CD4-positive, alpha-beta T cell treated with Interferon alpha-2 for 1 hour (primary cell): ENCODE results near the gene CRB3.
"Not testable (repeated sequence)": the region's sequence is repeated elsewhere in the genome, so short reads cannot be mapped to it uniquely, and the experiment has no call there.

Experiments used
- DNase-seq, 2 donors: peaks; one replicate each; pipeline ENCODE4 v3.0.0-alpha.2; 2020 to 2022

The CRB3 gene, protein sequence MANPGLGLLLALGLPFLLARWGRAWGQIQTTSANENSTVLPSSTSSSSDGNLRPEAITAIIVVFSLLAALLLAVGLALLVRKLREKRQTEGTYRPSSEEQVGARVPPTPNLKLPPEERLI

DNA sequence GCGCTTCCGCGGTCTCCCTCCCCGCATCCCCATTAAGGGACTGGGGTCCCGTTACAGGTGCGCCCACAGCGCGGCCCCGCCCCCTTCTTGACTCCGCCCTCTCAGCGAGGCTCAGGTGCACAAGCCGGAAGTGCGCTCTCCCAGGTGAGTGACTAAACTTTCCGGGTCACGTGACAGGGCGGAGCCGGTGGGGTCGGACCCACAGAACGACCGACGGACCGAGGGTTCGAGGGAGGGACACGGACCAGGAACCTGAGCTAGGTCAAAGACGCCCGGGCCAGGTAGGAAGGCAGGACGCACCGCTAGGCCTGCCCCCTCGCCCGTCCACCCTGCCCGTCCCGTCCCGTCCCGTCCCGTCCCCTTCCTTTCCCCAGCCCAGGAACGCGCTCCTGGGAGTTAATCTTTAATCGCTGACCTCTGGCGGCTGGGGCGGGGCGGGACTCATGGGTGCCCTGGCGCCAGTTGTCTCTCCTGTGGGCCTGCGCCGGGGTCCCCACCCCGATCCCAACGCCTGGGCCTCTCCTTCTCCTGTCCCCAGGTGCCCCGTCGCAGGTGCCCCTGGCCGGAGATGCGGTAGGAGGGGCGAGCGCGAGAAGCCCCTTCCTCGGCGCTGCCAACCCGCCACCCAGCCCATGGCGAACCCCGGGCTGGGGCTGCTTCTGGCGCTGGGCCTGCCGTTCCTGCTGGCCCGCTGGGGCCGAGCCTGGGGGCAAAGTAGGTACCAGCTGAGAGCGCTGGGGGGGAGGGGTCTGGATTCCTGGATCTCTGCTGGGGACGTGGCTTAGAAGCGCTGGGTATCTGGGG, at the start of gene CRB3:
TSS of gene CRB3 (plus strand) at position 202 of the 804 bp plus-strand sequence. CDS start at position 633, 431 bp downstream.
- peak; percentile 52 to 68 for DNase-seq

DNA sequence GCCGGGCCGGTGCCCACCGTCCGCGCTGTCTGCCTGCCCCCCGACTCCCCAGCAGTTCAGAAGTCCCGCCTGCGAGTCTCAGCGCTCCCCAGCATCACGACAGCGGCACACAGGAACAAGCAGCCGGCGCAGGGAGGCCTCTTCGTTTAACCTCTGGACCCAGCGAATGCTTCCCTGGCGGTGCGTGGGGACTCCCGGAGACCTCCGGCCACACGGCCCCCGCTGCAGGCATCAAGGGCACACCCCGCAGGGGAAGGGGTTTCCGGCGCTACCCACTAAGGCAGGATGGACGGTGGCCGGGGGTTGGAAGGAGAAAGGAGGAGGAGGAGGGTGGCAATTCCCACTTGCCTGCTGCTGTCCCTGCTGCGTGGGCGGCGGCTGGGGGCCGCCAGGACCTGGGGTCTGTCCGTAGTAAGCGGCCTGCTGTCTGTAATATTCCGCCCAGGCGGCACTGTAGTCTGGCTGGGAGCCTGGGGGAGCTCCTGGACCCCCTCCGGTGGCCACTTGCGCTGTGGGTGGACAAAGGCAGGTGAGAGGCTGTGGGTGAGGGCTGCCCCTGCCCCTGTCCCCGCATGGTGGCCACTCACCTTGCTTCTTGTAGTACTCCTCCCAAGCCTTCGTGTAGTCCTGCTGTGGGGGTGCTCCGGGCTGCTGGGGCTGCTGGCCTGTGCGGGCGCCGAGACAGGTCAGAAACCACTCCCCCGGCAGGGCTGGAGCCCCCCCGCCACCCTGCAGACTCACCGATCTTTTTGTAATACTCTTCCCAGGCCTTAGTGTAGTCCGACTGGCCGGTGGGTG, 49.1 kb upstream of the CRB3 start:
- DNase-seq, result no peak

DNA sequence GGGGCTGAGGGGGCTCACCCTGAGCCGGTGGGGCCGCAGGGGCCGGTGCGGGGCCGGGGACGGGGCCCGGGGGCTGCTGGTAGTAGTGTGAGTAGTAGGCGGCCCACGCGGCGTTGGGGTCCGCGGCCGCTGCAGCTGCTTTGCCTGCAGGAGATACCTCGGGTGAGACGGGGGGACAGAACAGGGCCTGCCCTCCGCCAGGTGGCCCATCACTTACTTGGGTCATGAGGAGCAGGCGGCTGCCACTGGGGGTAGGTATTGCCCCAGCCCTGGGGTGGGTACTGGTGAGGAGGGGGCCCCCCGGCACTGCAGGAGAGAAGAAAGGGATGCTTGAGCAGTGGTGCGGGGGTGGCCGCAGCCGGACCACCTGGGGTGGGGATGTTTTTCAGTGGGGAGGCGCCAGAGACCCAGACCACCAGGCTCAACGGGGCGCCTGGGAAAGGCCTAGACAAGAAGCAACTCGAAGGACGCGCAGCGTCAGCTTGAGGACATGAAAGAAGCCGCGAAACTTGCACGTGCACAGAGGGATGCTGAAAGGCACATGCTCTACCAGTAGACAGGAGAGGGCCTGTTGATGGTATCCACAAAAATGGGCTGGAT, 48.4 kb upstream of the CRB3 start:
- no peak for DNase-seq

DNA sequence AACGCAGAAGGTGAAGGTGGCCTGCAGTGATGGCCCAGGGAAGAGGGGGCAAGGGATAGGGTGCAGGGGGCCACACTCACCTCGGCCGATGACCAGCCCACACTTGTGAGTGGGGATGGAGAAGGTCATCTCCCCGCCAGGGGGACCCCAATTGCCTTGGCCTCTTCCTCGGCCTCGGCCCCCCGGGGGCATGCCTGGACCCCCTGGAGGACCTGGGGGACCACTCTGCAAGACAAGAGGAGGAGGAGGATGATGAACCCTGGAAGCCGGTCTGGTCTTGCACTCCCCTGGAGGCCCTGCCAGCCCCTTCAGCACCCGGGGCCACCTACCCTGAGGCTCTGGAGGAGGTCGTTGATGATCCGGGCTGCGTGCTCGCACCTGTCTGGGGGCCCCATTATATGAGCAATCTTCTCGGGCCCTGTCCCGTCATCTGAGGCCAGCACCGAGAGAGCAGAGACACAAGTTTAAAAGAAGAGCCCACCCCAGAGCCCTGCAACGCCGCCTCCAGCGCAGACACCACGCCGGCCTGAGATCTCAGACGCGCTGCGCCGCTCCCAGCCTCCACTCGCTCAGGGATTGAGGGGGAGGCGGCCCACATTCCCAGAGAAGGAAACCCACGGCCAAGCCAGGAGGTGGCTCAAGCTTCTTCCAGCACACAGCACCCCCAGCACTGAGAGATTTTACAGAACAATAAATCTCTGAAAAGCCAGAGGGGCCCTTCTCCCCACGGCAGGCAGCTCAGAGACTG, 47.2 kb upstream of the CRB3 start:
- DNase-seq, result no peak

DNA sequence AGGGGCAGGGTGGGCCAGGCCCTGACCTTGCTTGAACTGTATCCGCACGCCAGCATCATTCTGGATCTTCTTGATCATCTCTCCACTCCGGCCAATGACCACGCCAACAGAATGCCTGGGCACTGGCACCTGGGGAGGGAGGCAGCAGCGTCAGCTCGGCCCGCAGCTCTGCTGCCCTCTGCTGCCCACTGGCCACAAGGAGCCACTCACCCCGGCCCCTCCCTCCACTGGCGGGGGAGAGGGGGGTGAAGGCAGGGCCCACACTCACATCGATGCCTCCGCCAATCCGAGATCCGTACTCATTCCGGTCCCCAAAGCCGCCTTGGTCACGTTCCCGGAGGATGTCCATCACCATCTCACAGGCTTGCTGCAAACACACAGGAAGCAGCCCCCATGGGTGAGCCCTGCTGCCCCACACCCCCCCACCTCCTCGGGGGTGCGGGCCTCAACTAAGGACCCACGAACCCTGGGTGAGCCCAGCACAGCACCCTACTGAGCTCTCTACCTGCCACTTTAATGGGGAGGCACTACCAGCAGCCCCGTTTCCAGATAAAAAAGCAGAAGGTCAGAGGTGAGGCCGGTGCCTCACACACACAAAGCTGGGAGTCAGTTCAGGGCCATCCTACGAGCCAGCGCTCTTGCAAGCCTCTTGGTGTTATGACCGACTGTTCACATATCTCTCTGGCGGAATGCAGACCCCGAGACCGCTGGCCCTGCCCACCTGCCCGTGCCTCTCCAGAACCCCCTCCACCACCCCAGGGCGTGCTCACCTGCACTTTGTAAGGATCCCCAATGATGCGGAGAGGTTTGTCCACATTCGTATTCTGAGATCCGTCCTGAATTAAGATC, 46.1 kb upstream of the CRB3 start:
- DNase-seq, result no peak

DNA sequence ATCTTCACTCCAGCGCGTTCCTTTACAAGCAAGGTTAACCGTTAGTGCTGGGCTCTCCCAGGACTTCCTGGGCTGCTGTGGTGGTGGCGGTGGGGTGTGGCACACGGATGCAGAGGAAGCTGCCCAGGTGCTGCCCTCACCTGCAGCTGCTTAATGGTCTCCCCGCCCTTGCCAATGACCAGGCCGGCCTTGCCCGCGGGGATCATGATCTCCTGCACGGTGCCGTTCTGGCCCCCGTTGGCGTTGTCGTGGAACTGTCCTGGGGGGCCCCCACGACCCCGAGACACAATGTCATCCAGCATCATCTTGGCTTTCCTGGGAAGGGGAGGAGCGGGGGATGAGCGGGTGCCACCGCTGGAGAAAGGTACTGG, 45.5 kb upstream of the CRB3 start:
- no peak for DNase-seq

DNA sequence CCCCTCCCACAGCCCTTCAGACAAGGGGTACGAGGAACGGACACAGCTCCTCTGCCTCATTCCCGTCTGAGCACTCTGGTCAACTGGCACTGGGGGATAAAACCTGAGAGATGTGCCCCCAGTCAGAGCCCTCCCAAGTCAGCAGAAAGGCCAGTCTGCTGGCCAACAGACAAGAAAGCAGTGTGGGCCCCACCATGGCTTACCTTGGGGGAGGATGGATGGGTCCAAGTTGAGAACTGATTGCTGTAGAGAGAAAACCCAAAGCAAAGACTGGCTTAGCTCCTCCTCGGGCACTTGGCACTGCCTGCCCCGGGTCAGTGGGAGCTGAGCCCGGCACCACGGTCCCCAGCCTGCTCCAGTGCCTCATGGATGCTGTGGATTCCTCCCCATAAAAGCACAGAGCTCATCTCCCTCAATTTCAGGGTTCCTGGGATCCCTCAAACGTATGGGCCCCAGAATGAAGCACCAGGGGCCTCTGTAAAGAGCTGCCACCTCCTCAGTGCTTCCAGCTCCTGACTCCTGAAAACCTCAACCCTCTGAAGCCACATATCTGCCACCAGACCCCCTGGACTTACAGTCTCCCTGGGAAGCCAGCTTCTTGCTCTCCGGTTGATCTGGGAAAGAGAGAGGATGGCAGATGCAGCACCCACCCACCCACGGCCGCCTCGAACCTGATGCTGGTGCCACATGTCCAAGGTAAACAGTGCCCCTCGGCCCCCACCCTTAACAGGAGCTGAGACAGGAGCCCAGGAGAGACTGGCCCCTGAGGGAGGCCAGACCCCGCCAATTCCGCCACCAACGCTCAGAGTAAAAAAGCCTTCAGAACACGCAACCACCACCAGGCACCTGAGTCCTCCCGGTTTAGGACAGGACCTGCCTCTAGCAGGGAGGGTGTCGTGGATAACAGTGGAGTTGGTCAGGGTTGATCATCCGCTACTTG, 42.7 kb upstream of the CRB3 start:
- no peak for DNase-seq

DNA sequence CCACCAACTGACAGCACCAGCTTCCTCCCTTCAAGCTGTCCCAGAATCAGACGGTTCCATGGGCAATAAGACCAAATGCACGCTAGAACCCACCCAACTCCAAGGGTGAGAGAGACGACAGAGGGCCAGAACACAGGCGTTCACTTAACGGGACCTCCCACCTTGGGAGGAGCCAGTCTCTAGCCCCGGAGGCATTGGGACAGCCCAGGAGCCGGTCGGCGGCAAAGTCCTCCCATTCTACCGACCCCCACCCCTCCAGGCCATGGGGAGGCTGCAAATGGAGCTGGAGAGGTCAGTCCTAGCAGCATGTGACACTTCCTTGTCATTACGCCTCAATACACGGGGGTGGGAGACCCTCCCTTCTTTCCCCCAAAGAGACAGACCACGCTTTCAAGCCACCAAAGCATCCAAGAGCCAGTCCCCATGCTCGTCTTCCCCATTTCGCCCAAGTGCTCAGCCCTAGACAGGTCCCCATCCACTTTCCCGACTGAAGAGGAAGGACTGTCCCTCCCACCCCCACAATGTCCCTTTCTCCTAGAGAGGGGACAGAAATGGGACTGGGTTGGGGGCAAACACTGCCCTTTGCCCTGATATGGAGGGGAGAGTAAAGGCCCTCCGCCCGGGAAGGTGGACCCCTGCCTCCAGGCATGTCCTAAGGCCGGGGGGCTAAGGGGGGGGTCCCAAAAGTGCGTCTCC, 40.4 kb upstream of the CRB3 start:
- peak in 1 of 2 donors; percentile 26 for DNase-seq

DNA sequence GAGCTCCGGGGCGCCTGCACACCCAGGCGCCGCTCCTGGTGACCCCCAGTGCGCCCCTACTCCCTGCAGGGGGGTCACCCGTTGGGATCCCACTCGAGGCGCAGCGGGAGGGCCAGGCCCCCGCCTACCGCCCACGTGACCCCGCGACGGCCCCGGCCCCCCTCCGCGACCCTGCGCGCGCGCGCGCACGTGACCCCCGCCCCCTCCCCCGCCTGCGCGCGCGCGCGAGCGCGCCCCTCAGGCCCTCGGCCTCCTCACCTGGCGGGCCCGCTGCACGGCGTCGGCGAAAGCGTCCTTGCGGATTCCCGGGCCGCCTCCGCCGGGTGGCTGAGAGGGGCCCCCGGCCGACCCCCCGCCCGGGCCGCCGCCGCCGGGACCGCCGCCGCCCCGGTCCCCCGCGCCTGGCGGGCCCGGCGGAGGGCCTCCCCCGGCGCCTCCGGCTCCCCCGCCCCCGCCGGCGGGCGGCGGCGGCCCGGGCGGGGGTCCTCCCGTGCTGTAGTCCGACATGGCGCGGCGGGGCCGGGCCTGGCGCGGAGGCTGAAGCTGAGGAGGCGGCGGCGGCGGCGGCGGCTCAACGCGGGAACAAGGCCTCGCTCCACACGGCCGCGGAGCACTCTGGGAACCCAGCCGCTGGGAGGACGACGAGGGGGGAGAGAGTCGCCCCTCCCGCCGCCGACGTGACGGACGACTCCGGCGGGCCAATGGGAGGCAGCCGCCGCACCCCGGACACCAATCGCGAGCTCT, 39.7 kb upstream of the CRB3 start, which contains the start of gene KHSRP:
TSS of gene KHSRP (minus strand) at position 617 of the 744 bp plus-strand sequence. CDS start at position 507, 110 bp downstream.
- DNase-seq, result peak in 1 of 2 donors; percentile 32

DNA sequence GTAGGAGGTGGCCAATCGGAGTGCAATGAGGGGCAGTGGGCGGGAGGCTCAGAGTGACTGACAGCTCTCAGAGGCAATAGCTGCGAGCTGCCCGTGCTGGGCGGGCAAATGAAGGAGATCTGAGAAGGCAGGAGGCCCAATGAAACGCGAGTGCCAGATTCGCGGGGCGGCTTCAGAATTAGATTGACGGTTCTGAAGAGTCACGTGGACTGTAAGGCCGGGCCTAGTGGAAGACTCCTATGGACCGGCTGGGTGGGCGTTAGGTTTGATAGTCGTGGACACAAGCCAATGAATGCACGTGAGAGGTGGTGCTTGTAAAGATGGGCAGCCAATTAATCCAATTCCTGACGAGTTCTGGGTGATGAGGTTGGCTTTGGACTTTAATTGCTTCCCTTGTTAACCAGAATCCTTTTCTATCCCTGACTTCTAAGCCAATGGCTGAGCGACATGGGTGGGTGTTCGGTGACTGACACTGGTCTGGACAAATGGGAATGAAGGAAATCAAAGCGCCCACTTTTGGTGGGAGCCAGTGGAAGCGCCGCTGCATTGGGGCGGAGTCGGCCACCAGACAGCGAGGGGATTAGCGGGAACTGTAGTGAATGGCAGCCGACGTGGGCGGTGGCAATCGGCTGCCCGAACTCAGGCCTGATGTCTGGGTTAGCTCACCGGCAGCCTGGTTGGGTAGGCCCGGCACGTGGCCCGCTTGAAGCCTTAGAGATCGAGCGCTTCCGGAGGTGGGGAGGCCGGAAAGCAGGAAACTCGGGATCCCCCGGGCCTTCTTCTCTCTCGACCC, 38.9 kb upstream of the CRB3 start:
- peak; percentile 100 for DNase-seq

DNA sequence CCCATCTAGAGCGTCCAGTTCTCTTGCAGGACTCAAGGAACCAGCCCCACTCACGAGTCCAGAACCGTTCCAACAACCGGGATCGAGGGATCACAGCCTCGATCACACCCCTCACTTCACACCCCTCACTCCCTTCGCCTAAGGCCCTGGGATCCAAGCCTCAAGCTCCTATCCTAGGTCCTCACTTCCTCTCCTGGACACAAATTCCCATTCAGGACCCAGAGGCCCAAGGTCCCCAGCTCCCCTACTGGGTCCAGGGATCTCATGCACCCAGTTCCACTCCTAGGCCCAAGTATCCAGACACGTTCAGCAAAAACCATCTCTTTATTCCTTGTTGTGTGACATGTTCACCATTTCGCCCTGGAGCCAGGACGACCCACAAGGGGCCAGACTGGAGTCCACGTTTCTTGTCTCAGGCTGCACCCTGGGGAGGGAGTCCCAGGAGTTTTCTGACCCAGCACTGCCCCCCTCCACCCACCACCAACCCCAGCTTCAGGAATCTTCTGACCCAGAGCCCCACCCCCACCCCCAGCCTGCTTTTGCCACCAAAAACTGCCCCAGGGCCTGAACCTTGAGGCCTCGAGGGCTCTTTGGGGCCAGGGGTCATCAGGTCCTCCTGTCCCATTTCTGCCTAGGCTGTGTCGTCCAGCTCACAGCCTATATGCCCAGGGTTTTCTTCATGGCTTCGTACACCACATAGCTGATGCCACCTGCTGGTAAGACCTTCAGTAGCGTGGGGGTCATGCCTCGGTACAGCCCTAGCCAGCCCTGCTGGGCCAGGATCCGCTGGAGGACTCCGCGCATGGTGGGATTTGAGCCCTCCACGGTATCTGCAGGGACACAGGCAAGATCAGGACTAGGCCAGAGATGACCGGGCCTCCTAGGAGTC, 38.1 kb upstream of the CRB3 start:
- DNase-seq, result peak in 1 of 2 donors; percentile 11

DNA sequence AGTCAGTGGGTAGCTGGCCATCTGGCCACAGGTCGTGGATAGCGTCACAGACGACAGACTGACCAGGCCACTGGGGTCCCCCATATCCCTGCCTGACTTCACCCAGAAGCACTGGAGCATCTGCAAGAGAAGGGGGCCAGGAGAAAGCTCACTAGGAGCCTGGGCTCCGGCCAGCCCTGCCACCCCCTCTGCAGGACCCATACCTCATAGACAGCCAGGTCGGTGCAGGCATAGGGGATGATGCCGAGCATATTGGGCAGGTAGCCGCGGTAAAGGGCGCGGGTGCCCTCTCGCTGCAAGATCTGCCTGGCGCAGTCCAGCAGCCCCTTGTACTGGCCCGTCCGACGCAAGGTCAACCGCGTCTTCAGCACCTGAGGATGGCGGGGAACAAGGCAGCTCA, 36.9 kb upstream of the CRB3 start:
- DNase-seq, result no peak

DNA sequence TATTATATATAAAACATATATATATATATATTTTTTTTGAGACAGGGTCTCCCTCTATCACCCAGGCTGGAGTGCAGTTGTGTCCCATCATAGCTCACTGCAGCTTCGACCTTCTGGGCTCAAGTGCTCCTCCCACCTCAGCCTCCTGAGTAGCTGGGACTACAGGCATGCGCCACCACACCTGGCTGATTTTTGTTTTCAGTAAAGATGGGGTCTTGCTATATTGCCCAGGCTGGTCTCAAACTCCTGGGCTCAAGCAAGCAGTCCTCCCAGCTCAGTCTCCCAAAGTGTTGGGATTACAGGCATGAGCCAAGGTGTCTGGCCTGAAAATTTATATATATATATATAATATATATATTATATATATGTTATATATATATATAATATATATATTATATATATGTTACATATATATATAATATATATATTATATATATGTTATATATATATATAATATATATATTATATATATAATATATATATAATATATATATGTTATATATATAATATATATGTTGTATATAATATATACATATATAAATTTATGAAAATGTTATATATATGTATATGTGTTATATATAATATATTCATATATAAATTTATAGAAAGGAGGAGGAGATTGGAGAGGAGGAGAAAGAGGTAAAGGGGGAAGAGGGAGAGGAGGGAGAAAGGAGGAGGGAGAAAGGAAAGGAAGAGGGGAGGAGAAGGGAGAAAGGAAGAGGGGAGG, 35.2 kb upstream of the CRB3 start:
- DNase-seq, result not testable (repeated sequence)

DNA sequence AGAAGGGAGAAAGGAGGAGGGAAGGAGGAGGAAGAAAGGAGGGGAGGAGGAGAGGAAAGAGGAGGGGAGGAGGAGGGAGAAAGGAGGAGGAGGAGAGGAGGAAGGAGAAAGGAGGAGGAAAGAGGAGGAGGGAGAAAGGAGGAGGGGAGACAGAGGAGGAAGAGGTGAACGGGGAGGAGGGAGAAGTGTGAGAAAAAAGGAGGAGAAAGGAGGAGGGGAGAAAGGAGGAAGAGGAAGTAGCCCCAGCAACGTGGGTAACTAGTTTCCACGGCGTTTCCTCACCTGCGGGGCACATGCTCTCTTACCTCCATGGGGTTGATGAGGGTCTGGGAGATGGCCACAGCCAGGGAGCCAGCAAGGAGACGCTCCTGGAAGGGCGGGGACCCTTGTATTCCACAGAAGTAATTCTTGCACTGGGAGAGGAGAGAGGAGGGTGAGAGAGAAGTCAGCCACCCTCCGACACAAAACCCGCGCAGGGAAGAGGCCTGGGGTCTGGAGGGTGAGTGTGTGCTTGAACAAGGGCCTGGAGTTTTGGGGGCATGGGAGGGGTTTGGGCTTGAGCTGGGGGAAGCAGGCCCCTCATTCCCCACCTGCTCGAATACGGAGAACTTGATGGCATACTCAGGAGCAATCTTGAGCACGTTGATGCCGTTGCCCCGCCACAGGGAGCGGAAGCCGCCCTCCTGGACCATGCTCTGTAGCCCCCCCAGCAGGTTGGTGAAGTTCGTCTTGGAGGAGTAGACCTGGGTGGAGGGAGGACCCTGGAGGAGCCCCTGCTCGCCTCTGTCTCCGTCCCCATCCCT, 34.5 kb upstream of the CRB3 start:
- DNase-seq, result no peak

DNA sequence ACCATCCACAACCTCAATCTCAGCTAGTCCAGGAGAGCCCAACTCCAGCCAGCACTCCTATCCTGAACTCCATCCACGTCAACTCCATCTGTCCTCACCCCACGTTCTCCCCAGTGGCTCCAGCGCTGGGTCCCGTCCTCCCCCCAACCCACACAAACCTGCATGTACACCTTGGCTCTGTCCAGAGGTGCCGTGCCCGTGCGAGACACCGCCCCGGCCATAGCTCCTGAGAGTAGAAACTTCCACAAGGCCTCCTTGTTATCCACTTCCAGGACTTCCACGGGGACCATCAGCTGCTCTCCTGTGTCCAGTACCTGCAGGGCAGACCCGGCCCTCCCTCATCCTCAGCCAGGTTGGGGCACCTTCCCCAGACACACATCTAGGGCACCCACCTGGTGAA, 32.2 kb upstream of the CRB3 start:
- no peak for DNase-seq
